ENCODE results near the gene STIM2.
"Not testable (repeated sequence)": the region's sequence is repeated elsewhere in the genome, so short reads cannot be mapped to it uniquely, and the experiment has no call there.

The STIM2 gene

GRCh38 chr4:27022963-27023362, 162.3 kb downstream of the STIM2 start:
- no peak for DNase-seq (ENCODE audit: low read depth in 2 of 3, low spot score in 1 of 3)

GRCh38 chr4:27023366-27023765, 162.7 kb downstream of the STIM2 start:
- no peak for DNase-seq (ENCODE audit: low read depth in 2 of 3, low spot score in 1 of 3)

- DNase-seq (ENCODE audit: low read depth in 2 of 3, low spot score in 1 of 3), result no peak
These were observed 164.2 kb downstream of the STIM2 start for GRCh38 chr4:27024805-27025204.

GRCh38 chr4:27027428-27027827, 166.8 kb downstream of the STIM2 start:
- DNase-seq (ENCODE audit: low read depth in 2 of 3, low spot score in 1 of 3), result no peak

GRCh38 chr4:27035127-27035526, 174.5 kb downstream of the STIM2 start:
- not testable (repeated sequence) for DNase-seq (ENCODE audit: low read depth in 2 of 3, low spot score in 1 of 3)

- DNase-seq (ENCODE audit: low read depth in 2 of 3, low spot score in 1 of 3), result no peak
These were observed 179.7 kb downstream of the STIM2 start for GRCh38 chr4:27040356-27040755.

GRCh38 chr4:27042411-27042810, 181.8 kb downstream of the STIM2 start:
- DNase-seq (ENCODE audit: low read depth in 2 of 3, low spot score in 1 of 3), result no peak

GRCh38 chr4:27043200-27043599, 182.6 kb downstream of the STIM2 start:
- no peak for DNase-seq (ENCODE audit: low read depth in 2 of 3, low spot score in 1 of 3)

GRCh38 chr4:27046851-27047250, 186.2 kb downstream of the STIM2 start:
- DNase-seq (ENCODE audit: low read depth in 2 of 3, low spot score in 1 of 3), result no peak

GRCh38 chr4:27048429-27049238, 188.0 kb downstream of the STIM2 start:
- no peak for DNase-seq (ENCODE audit: low read depth in 2 of 3, low spot score in 1 of 3)

GRCh38 chr4:27049239-27049829, 188.7 kb downstream of the STIM2 start:
- no peak for DNase-seq (ENCODE audit: low read depth in 2 of 3, low spot score in 1 of 3)

GRCh38 chr4:27050731-27051130, 190.1 kb downstream of the STIM2 start:
- DNase-seq (ENCODE audit: low read depth in 2 of 3, low spot score in 1 of 3), result no peak

- DNase-seq (ENCODE audit: low read depth in 2 of 3, low spot score in 1 of 3), result no peak
These were observed 194.7 kb downstream of the STIM2 start for GRCh38 chr4:27055221-27055760.

GRCh38 chr4:27056281-27056680, 195.6 kb downstream of the STIM2 start:
- no peak for DNase-seq (ENCODE audit: low read depth in 2 of 3, low spot score in 1 of 3)

GRCh38 chr4:27057053-27057452, 196.4 kb downstream of the STIM2 start:
- no peak for DNase-seq (ENCODE audit: low read depth in 2 of 3, low spot score in 1 of 3)

- no peak for DNase-seq (ENCODE audit: low read depth in 2 of 3, low spot score in 1 of 3)
These were observed 197.0 kb downstream of the STIM2 start for GRCh38 chr4:27057662-27058061.

GRCh38 chr4:27058819-27059406, 198.3 kb downstream of the STIM2 start:
- no peak for DNase-seq (ENCODE audit: low read depth in 2 of 3, low spot score in 1 of 3)

- no peak for DNase-seq (ENCODE audit: low read depth in 2 of 3, low spot score in 1 of 3)
These were observed 198.8 kb downstream of the STIM2 start for GRCh38 chr4:27059446-27059845.

- DNase-seq (ENCODE audit: low read depth in 2 of 3, low spot score in 1 of 3), result no peak
These were observed 201.6 kb downstream of the STIM2 start for GRCh38 chr4:27062256-27062655.

GRCh38 chr4:27066591-27066990, 205.9 kb downstream of the STIM2 start:
- DNase-seq (ENCODE audit: low read depth in 2 of 3, low spot score in 1 of 3), result no peak

GRCh38 chr4:27068151-27068867, 207.7 kb downstream of the STIM2 start:
- no peak for DNase-seq (ENCODE audit: low read depth in 2 of 3, low spot score in 1 of 3)

Measured in stimulated activated CD4-positive, alpha-beta T cell treated with anti-CD3 and anti-CD28 coated beads, Interleukin-12 subunit alpha, Interleukin-12 subunit beta, amount 100 ng/mL, for 48 hours (primary cell).